Epithelial cell of esophagus (primary cell): ENCODE results near the gene TEX35.

Experiments used
- DNase-seq: peaks from one replicate; pipeline ENCODE4 v3.0.0; 2010; ENCODE audit warnings: low read depth
- H3K4me3 ChIP-seq: 2 replicates; pipeline ENCODE4 v1.5.1; 2011; ENCODE audit warnings: mild to moderate bottlenecking, low read length, control low read depth
- TF ChIP-seq, protein P1 (sequence below): IDR thresholded peaks from 2 replicates; pipeline ENCODE4 v1.5.1; 2011; ENCODE audit warnings: low read depth, mild to moderate bottlenecking, low read length, control low read depth, inconsistent platforms; ENCODE audit not compliant: insufficient read depth; ENCODE audit errors: missing control alignments

Gene TEX35

DNA sequence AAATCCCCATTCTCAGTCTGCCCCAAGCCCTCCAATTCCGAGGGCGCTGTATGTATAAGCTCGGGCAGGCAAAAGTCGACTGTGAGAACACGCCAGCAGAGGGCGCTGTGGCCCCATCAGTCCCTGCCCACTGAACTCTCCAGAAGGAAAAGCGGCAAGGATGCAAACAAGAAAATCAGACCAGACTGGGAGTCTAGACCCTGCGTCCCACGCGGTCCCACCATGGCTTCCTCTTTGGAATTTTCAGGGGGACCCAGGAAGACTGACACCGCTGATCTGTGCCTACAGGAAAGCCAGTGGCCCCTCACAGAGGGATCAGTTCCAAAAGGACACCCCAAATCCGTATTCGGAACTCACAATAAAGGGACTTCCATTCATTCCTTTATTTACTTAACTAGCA is 19.5 kb downstream of the TEX35 start:
- peak; percentile 82 for DNase-seq
- TF ChIP-seq, protein P1, sequence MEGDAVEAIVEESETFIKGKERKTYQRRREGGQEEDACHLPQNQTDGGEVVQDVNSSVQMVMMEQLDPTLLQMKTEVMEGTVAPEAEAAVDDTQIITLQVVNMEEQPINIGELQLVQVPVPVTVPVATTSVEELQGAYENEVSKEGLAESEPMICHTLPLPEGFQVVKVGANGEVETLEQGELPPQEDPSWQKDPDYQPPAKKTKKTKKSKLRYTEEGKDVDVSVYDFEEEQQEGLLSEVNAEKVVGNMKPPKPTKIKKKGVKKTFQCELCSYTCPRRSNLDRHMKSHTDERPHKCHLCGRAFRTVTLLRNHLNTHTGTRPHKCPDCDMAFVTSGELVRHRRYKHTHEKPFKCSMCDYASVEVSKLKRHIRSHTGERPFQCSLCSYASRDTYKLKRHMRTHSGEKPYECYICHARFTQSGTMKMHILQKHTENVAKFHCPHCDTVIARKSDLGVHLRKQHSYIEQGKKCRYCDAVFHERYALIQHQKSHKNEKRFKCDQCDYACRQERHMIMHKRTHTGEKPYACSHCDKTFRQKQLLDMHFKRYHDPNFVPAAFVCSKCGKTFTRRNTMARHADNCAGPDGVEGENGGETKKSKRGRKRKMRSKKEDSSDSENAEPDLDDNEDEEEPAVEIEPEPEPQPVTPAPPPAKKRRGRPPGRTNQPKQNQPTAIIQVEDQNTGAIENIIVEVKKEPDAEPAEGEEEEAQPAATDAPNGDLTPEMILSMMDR = peak; percentile 87
- H3K4me3 ChIP-seq = no peak overlapping the region

DNA sequence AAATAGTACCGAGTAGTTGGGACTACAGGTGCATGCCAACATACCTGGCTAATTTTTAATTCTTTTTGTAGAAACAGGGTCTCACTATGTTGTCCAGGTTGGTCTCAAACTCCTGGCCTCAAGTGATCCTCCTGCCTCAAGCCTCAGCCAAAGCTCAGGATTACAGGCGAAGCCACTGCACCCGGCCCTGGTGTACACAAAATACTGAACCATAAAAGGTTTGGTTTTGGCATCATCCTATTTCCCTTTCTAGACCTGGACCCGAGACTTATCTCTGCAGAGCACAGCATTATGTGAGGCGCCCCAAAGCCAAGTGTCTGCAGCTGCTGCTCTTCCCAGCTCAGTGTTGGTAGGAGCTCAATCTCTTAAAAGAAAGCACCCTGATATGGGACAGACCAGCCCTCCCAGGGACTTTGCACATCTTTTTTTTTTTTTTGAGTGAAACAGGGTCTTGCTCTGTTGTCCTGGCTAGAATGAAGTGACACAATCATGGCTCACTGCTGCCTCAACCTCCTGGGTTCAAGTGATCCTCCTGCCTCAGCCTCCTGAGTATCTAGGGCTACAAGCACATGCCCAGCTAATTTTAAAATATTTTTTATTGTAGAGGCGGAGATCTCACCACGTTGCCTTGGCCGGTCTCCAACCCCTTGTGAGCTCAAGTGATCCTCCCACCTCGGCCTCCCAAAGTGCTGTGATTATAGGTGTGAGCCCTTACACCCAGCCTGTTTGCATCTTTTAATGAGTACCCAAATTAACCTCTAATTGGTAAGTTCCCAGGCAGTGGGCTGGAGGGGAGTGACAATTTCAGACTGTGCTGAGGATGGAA is 20.4 kb downstream of the TEX35 start:
- DNase-seq = no peak

DNA sequence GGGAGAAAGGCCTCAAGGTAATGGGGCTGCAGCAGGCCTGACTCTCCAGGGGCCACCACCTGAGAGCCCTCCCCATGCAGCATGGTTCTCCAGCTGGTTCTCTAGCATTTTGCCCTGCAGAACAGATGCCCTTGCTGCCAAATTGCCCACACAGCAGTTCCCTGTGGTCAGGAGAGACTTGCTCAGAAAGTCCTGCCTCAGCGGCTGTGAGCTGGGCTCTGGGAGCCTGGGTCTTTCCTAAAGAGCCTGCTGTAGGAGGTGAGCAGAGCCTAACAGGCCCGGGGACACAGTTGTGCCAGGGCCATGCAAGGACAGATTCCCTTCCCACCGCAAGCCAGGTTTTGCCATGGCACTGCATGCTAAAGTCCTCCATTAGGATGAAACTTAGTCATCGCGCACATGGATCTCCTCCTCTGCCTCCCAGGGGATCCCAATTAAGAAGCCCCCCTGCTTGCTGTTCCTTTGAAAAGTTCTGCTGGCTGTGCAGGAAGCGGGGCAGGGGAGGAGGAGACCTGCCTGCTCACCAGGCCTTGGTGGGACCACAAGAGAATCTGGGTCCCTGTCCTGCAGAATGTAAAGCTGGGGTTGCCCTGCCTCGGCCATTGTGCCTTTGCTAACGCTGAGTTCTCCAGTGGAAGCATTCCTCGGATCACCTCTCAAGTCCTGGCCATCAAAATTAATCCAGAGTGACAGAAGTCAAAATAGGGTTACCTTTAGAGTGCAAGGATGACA is 21.4 kb downstream of the TEX35 start:
- H3K4me3 ChIP-seq = no peak overlapping the region
- TF ChIP-seq, protein P1 = no peak
- no peak for DNase-seq

More for the DNA sequence above, 20.4 kb downstream of the TEX35 start:
- H3K4me3 ChIP-seq = no peak overlapping the region
- TF ChIP-seq, protein P1 = no peak

DNA sequence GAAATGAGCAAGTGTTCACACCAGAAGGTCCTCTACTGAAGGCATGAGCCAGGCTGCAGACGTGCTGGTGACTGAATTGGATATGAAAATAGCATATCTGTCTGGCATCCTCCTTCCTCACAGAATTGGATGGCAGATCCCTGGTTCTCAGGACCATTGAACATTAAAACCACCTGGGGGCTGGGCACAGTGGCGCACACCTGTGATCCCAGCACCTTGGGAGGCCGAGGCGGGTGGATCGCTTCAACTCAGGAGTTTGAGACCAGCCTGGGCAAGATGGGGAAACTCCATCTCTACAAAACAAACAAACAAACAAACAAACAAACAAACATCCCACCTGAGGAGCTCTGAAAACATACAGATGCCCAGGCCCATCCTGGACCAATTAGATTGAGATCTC is 23.4 kb downstream of the TEX35 start:
- no peak for DNase-seq
- no peak overlapping the region for H3K4me3 ChIP-seq
- TF ChIP-seq, protein P1 = no peak

DNA sequence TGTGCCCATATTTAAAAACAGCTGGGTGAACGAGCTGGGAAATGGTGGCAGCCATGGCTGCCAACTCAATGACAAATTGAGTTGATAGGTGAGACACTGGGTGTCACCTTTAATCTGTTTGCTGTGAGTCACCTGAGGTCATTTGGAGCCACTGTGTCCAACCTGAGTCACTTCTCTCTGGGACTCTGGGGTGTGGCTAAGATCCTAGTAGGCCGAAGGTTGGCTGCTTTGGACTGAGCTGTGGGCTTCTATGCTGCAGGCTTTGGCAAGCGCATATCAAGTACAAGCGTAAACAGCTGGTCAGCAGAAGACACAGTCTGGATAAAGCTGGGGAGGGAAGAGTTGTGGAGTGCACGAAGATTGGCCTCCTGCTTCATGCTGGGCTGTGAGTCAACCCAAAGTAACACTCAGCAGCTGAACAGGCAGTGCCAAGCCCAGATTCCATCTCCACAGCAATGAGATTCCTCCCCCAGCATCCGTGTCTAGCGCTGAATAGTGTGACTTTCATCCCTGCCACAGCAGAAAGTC is 24.0 kb downstream of the TEX35 start:
- peak; percentile 93 for DNase-seq
- TF ChIP-seq, protein P1 = no peak
- H3K4me3 ChIP-seq = no peak overlapping the region

DNA sequence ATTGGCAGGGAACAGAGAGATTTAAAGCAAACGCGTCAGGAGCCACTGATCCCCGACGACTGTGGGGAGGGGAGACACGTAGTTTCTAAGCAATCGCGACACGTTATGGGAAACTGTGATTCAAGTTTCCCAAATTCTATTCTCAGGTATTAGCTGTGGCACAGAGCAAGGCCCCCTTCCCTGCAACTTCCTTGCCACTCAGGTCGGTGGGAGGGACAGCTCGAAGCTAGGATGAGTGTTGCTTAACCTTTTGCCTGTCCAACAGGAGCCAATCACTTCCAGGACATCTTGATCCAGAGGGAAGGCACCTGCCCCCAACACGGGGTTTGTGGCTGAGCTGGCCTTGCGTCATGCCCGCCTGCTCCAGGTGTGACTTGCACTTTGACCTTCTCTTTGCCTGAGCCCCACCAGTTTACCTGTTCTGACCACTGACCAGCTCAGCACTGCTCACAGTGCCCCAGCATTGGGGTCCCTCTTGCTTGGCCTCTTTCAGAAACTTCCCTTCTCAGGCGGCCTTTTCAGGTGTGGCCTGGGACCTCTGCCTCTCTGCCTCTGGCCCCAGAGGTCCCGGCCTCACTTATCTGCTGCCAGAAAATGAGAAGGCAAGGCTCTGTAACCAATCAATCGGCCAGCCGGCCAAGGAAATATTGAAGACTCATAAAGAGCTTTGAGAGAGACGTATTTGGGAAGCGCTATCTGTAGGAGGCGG is 24.6 kb downstream of the TEX35 start:
- TF ChIP-seq, protein P1 = no peak
- no peak for DNase-seq
- H3K4me3 ChIP-seq = no peak overlapping the region
